ENCODE results near the gene ISLR. TPM values are rescaled to one million over a fixed set of nuclear protein-coding genes. Genes with fewer than 3 reads are reported as not detected.

The ISLR gene
- total and polyA plus RNA-seq, 2 of the 8 experiments (the other 6 are each of a cell fraction or from before 2014, with no cell fraction given) = 0.29 to 0.35 TPM

GRCh38 chr15:74174958-74175253 is 1.4 kb downstream of the ISLR start:
- Histone ChIP-seq H3K27ac (ENCODE audit: low read depth, low read length) (no peak overlapping the region), H2BK20ac (ENCODE audit: low read length) (no peak overlapping the region), H2BK15ac (ENCODE audit: low read length) (peak overlapping the region; percentile 40; the same call in 1 of the 2 replicates), H3K14ac (ENCODE audit: insufficient read length) (no peak overlapping the region), H2BK12ac (ENCODE audit: low read depth, low read length) (peak overlapping the region; percentile 91; the same call in 1 of the 2 replicates), H3K9me3 (ENCODE audit: insufficient read depth in 2 of 2, low read depth in 1 of 2, low read length in 1 of 2) (no peaks in the 10 kb centered on the region), H2AK5ac (ENCODE audit: low read depth, low read length) (no peak overlapping the region), H3K79me2 (ENCODE audit: control insufficient read depth in 1 of 2, insufficient read depth in 2 of 2, low read length in 2 of 2) (no peaks in the 10 kb centered on the region), H4K8ac (ENCODE audit: extremely low read depth, insufficient read depth, low read length) (no peak overlapping the region; the same call in 1 of the 2 replicates), H3K36me3 (ENCODE audit: control insufficient read depth in 2 of 4, insufficient read depth in 4 of 4, low read length in 3 of 4) (no peaks in the 10 kb centered on the region), H4K5ac (ENCODE audit: insufficient read length, low read depth, low read length) (no peak overlapping the region), H3K4me2 (ENCODE audit: insufficient read depth in 1 of 2, low read depth in 2 of 2, low read length in 2 of 2) (no peak overlapping the region), H3K23ac (ENCODE audit: insufficient read length) (no peak overlapping the region), H3K79me1 (ENCODE audit: low read depth, low read length) (no peaks in the 10 kb centered on the region), H2BK120ac (replicated peaks; ENCODE audit: low read depth, low read length) (no peak overlapping the region), H3K23me2 (ENCODE audit: low read depth, low read length) (no peaks in the 10 kb centered on the region; the same call in 1 of the 2 replicates), H3K9ac (replicated peaks in 1 of 4; ENCODE audit: extremely low read depth in 1 of 4, low read depth in 3 of 4, low read length in 3 of 4) (no peak overlapping the region), H2BK5ac (ENCODE audit: low read depth, low read length) (peak overlapping the region; percentile 16; the same call in 1 of the 2 replicates), H4K91ac (replicated peaks; ENCODE audit: insufficient read length, low read length) (no peak overlapping the region), H3K4me1 (replicated peaks in 1 of 4; ENCODE audit: control insufficient read depth in 3 of 4, insufficient read depth in 4 of 4, low read length in 3 of 4) (peaks cover 0 to 20% (median 12%) of the 10 kb centered on the region in 4 experiments; a peak in 5 of 7 replicates), H4K20me1 (replicated peaks in 1 of 2; ENCODE audit: control insufficient read depth in 1 of 2, insufficient read depth in 2 of 2, low read length in 2 of 2) (peaks cover 0 to 2% of the 10 kb centered on the region in 2 experiments), H3K18ac (ENCODE audit: extremely low read depth, low read length) (no peak overlapping the region), H3K56ac (replicated peaks; ENCODE audit: insufficient read length, low read depth, low read length) (no peak overlapping the region), H2AFZ (ENCODE audit: low read length) (no peak overlapping the region), H3K27me3 (replicated peaks in 1 of 4; ENCODE audit: control insufficient read depth in 3 of 4, extremely low read depth in 1 of 4, insufficient read depth in 3 of 4, low read length in 3 of 4) (no peaks in the 10 kb centered on the region; a peak in 3 of 7 replicates), H3K4ac (replicated peaks; ENCODE audit: insufficient read length, low read depth, low read length) (no peak overlapping the region), H3K4me3 (ENCODE audit: extremely low read depth in 1 of 4, insufficient read depth in 2 of 4, low read depth in 3 of 4, low read length in 4 of 4) (no peak overlapping the region)
- ChIA-PET CTCF (ENCODE audit: partially characterized antibody) (interaction anchor here (0.6 to 3.3 kb wide), 15 partner anchors 9 to 145 kb away, joined by 3 to 13 read pairs (median 5); partner anchors contain the start of gene STRA6), POLR2A (ENCODE audit: partially characterized antibody) (interaction anchor here (1.0 to 1.9 kb wide), 8 partner anchors 10 to 67 kb away, joined by 3 to 7 read pairs (median 4); partner anchors contain the start of gene STRA6)
- TF ChIP-seq ASH2L (IDR thresholded peaks at IDR 0.05; ENCODE audit: low read length) = no peak
- no peak for FAIRE-seq
- no peak for DNase-seq (ENCODE audit: low read depth in 1 of 2, low spot score in 2 of 2)
- 91% methylated on average over 8 of the region's 14 CpGs; no CpG with 5 or more reads in 1 of the 2 experiments for WGBS, 2 experiments (ENCODE audit: extremely low coverage in 1 of 2, insufficient coverage in 1 of 2, insufficient read length in 1 of 2, insufficient replicate concordance in 2 of 2, low coverage in 1 of 2, low lambda C conversion rate in 2 of 2, missing lambda C conversion rate in 1 of 2)

Measured in H1 (cell line).